NCI-H2029 treated with DMSO at 0.1 percent for 48 hours (cell line): ENCODE data around the gene CHST8.

Experiments
- DNase-seq: peaks from one replicate; lab custom pipeline; 2025; lab: John Stamatoyannopoulos, UW

Gene CHST8

GRCh38 chr19:33717878-33718277 lies 96.1 kb downstream of the CHST8 start:
- no peak for DNase-seq

DNA sequence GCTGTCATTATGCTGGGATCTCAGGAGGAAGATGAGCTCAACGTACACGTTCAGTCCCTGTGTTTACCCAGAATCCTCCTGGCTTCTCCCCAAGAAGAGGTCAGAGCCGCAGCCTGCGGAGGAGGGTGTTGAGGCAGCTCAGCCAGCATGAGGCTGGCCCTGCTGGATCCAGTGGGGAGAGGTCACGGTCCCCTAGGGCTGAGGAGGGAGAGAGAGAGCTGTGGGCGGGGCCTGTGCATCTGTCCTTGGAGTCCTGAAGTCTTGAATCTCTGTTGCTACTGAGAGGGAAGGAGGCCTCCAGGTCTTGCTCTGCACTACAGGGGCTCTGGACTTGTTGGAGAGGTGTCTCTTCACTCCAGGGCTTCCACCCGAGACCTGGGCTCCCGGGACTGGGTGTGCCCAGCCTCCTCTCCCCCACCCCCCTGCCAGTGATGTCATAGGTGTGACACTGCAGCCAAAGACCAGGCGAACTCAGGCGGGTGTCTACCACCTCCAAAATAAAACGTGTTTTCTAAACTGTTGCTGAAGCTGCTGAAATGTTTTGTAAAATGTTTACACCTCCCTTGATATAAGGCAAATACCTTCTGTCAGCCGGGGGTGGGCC lies 97.0 kb downstream of the CHST8 start:
- no peak for DNase-seq

DNA sequence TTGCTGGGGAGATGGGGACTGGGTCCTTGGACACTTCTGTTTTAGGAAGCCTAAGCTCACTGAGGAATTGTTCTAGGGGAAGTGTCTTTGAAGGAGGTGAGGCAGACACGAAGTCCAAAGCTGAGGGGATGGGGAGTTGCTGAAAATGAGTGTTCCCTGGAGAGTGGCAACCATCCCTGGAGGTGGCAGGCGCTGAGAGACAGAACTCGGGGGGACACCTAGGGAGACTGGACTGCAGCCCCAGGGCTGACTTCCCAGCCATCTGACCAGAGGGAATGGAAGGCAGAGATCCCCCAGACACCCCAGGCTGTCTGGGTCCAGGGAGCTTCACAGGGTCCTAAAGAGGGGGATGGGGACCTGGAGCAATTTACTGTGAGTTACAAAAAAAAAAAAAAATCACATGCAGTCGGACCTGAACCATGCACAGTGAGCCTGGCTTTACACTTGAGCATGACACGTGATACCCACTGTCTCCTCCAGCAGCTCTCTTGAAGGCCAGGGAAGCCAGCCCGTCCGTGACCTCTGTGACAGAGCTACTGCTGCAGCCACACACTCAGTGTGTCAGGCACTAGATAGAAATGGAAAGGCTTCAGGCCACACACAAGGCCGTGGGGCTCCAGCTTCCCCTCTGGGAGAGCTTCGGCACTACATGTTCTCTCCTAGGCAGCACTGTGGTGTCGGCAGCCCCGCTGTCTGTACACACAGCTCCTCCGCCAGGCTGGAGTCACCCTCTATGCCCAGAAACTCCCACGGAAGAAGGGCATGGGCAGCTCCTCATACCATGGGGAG lies 97.8 kb downstream of the CHST8 start:
- DNase-seq, result no peak

- no peak for DNase-seq
These were observed 98.4 kb downstream of the CHST8 start for GRCh38 chr19:33720155-33720493.

GRCh38 chr19:33720691-33721682 lies 99.2 kb downstream of the CHST8 start:
- no peak for DNase-seq

DNA sequence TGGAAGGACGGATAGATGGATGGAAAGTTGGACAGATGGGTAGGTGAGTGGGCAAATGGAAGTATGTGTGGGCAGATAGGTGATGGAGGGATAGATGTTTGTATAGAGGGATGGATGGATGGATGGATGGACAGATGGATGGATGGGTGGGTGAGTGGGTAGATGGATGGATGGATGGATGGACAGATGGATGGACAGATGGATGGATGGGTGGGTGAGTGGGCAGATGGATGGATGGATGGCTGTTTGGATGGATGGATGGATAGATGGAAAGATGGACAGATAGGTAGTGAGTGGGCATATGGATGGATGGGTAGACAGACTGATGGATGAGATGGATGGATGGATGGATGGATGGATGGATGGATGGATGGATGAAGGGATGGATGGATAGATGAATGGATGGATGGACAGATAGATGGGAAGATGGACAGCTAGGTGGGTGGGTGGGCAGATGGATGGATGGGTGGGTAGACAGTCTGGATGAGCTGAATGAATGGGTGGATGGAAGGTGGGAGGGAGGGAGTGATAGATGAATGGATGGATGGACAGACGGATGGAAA lies 100.1 kb downstream of the CHST8 start:
- no peak for DNase-seq

DNA sequence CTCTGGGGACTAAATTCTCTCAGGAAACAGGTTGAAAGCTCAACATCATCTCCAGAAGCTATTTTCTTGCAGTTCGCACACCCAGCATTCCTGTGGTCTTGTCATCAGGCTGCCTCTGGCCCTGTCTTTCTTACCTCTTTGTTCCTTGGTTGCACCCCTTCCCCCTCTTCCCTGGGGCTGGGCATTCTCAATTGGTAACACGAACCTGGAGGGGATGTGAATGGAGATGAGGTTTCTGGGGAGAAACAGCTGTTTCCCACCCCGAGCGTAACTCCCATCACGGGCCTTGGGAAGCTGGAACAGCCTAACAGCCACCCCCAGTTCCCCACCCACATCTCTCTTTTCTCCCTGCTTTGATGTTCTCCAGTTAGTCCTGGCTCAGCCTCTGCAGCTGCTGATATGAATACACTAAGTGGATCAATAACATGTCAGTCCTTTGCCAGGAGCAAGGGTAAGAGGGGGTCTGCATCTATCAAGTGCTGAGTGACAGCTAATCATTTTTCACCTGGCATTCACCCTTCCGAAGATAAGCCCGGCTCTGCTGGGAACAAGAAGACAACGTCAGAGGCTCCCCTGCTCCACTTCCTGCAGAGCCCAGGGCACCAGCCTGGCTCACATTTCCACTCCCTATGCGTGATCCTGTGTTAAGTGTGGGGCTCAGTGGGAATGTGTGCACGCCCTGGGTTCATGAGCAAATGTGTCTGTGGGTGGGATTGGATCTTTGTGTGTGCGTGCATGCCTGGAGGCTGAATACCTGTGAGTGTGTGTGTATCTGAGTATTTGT lies 100.9 kb downstream of the CHST8 start:
- no peak for DNase-seq

DNA sequence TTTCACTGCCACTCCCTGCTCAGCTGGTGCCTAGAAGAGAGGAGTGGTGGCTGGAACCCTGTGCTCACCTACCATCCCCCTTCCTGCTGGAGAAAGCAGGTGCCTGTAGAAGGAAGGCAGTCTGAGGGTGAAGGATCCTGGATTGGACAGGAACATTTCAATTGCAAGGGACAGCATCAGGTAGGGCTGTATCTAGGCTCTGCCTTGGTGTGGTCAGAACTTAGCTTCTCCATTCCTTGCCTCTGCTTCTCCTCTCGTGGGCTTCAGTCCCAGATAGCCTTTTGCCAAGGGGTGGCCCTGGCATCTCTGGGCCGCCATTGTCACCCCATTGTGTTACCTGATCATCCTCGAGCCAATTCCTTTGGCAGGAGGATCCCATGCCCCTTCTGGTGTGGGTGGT lies 101.8 kb downstream of the CHST8 start:
- no peak for DNase-seq

DNA sequence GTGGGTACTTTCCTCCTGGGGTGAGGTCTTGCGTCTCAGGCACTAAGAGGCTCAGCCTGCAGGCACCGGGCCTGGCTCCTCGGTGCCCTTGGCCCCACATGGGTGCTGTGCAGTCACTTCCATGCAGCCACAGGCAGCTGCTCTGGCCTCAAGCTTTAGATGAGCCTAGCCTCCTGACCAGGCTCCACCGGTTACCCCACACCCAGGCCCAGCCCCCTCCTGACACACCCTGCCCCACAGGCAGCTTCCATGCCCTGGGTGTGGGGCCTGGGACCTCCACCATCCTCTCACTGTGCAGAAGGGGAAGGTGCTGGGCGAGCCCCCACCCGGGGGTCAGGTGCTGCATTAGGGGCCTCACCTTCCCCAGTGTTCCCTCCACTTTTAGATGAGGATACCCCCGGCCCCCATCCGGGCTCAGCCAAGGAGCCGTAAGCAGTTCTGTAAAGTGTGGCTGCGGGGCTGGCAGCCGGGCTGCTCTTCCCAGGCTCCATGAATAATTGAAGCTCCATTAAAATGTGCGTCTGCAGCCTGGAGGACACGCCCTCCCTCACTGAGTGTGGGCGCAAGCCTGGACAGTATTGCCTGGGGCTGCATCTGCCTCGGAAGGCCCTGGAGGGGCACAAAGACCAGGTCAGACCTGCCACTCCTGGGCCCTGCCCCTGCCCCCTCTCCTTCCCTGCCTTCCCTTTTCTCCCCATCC lies 102.4 kb downstream of the CHST8 start:
- DNase-seq, result no peak

GRCh38 chr19:33724721-33725060 lies 102.9 kb downstream of the CHST8 start:
- no peak for DNase-seq

DNA sequence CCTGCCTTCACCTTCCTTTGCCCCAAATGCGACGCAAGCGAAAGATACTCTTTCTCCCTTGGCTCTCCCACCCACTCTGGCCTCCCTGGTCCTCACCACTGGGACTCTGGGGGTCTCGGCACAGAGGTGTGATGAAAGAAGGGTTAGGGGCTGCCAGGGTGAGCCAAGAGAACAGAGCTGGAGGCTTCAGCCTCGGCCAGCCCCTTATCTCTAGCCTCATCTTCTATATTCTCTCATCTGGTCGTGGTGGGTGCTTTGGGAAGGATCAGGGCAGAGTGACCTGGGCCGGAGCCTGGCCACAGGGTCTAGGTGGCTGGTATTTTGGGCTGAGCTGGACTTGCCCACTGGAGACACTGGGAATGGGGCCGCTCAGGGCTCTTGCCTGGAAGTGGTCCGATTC lies 103.8 kb downstream of the CHST8 start:
- no peak for DNase-seq

DNA sequence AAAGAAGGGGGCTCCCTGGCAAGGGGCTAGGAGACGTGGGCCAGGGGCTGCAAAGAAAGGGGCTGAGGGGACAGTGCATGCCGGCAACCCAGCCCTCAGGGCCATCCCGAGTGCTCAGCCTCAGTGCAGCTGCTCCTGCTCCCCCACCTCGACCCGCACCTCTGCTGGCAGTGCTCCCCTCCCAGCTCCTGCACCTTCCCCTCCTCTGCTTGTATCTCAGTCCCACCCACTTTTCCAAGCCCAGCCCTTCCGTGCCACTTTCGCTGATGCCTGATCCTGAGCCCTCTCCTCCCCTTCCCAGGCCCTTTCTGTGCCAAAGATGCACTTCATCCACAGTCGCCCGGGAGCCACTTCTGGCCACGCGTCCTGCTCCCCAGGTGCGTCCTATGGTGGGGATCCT lies 105.0 kb downstream of the CHST8 start:
- no peak for DNase-seq

GRCh38 chr19:33727331-33727998 lies 105.7 kb downstream of the CHST8 start:
- DNase-seq, result peak; percentile 18

- no peak for DNase-seq
These were observed 106.4 kb downstream of the CHST8 start for GRCh38 chr19:33728141-33728540.

DNA sequence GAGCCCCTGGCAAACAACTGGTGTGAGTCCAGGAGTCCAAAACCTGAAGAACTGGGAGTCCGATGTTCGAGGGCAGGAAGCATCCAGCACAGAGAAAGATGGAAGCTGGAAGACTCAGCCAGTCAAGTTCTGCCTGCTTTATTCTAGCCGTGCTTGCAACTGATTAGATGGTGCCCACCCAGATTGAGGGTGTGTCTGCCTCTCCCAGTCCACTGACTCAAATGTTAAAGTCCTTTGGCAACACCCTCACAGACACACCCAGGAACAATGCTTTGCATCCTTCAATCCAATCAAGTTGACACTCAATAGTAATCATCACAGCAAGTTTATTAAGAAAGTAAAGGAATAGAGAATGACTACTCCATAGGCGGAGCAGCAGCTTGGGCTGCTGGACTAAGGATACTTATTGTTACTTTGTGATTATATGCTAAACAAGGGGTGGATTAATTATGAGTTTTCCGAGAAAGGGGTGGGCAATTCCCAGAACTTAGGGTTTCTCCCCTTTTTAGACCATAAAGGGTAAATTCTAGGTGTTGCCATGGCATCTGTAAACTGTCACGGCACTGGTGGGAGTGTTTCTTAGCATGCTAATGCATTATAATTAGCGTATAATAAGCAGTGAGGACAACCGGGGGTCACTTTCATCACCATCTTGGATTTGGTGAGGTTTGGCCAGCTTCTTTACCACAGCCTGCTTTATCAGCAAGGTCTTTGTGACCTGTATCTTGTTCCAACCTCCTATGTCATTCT lies 109.3 kb downstream of the CHST8 start:
- DNase-seq, result no peak

- DNase-seq, result no peak
These were observed 110.1 kb downstream of the CHST8 start for GRCh38 chr19:33731881-33732280.

GRCh38 chr19:33734913-33735312 lies 113.2 kb downstream of the CHST8 start:
- DNase-seq, result peak; percentile 63

- DNase-seq, result no peak
These were observed 114.4 kb downstream of the CHST8 start for GRCh38 chr19:33736158-33736557.

DNA sequence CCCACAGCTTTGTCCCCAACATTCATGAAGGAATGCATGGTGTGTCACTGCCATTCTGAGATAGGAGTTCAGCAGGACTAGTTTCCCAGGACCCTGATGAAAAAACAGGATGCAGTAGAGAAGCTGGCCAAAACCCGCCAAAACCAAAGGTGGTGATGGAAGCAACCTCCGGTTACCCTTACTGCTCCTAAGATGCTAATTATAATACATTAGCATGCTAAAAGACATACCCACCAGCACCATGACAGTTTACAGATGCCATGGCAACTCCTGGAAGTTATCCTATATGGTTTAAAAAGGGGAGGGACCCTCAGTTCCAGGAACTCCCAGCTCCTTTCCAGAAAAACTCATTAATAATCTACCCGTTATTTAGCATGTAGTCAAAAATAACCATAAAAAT lies 115.0 kb downstream of the CHST8 start:
- DNase-seq, result no peak
